Cardiac muscle cell (in vitro differentiated cells and primary cell): ENCODE results near the gene CATSPERZ. TPM values are rescaled to one million over a fixed set of nuclear protein-coding genes. Genes with fewer than 3 reads are reported as not detected.

ENCODE experiments used
- DNase-seq, 2 donors: peaks; one replicate each; pipeline versions ENCODE4 v3.0.0 to v3.0.0-alpha.2; 2010 to 2017; ENCODE audit warnings: low read depth in 1 of 2, low spot score in 1 of 2
- H3K27ac ChIP-seq: fragments of 200-600 bp; sonication (generic); 2 replicates; pipeline ENCODE4 v1.5.1; 2016
- H3K27me3 ChIP-seq: fragments of 200-600 bp; sonication (generic); 2 replicates; pipeline ENCODE4 v1.6.0; 2016; ENCODE audit warnings: control low read depth
- H3K36me3 ChIP-seq: fragments of 200-600 bp; sonication (generic); 2 replicates; pipeline ENCODE4 v1.5.1; 2016; ENCODE audit warnings: control low read depth
- H3K4me1 ChIP-seq: fragments of 200-600 bp; sonication (generic); 2 replicates; pipeline ENCODE4 v1.8.1; 2017; ENCODE audit warnings: low read depth, mild to moderate bottlenecking, mixed run types
- H3K4me3 ChIP-seq: fragments of 200-600 bp; sonication (generic); 2 replicates; pipeline ENCODE4 v1.5.1; 2016; ENCODE audit warnings: mild to moderate bottlenecking
- H3K9me3 ChIP-seq: fragments of 200-600 bp; sonication (generic); 2 replicates; pipeline ENCODE4 v1.5.1; 2017; ENCODE audit warnings: low read depth, mild to moderate bottlenecking, control low read depth
- polyA plus RNA-seq: library from polyadenylated mRNA; unstranded; fragments of >200 nt; fragmentation: Nextera tagmentation; extraction: Ambion mirVana; gene quantifications from 2 replicates; pipeline ENCODE4 v1.2.1, GENCODE V29; 2016
- total RNA-seq: library from RNA; depleted of rRNA; stranded (reverse); fragments of >200 nt; gene quantifications from 2 replicates; pipeline ENCODE4 v1.2.3, GENCODE V29; 2016
- TF ChIP-seq, protein P1 (sequence below): IDR thresholded peaks from 2 replicates; pipeline ENCODE4 v1.5.1; 2012; ENCODE audit warnings: low read depth, mild to moderate bottlenecking, low read length

Gene CATSPERZ
- total and polyA plus RNA-seq, 2 experiments from 2014 or later = 0.56 TPM; not detected in 1

DNA sequence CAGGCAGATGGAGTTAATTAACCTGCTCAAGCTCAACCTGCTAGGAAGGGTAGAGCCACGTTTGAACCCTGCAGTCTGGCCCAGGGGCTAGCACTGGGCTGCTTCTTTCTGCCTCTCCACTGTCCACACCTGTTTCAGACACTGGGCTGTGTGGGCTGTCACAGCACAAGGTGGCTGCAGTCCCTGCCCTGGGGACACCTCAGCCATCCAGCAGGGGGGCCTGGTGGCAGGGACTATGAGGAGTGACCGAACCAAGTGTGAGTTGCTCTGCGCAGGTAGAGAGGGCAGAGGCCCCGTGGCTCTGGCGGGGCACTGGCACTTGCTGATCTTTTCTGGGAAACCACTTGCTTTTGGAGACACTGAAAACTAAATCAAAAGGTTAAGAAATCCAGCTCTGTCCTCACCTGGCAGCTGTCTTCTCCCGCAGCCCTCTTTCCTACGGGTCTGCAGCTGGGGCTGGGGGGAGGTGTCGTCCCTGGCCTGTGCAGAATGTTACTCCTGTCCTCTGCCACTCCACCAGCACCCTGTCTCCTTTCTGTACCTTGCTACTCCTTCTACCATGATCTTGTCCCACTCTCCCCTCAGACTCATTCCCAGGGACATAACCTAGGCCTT lies 21.5 kb upstream of the CATSPERZ start:
- DNase-seq = no peak
- TF ChIP-seq, protein P1, sequence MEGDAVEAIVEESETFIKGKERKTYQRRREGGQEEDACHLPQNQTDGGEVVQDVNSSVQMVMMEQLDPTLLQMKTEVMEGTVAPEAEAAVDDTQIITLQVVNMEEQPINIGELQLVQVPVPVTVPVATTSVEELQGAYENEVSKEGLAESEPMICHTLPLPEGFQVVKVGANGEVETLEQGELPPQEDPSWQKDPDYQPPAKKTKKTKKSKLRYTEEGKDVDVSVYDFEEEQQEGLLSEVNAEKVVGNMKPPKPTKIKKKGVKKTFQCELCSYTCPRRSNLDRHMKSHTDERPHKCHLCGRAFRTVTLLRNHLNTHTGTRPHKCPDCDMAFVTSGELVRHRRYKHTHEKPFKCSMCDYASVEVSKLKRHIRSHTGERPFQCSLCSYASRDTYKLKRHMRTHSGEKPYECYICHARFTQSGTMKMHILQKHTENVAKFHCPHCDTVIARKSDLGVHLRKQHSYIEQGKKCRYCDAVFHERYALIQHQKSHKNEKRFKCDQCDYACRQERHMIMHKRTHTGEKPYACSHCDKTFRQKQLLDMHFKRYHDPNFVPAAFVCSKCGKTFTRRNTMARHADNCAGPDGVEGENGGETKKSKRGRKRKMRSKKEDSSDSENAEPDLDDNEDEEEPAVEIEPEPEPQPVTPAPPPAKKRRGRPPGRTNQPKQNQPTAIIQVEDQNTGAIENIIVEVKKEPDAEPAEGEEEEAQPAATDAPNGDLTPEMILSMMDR = no peak
- Histone ChIP-seq H3K27ac (no peak overlapping the region), H3K4me1 (no peaks in the 10 kb centered on the region), H3K4me3 (no peak overlapping the region), H3K9me3 (no peaks in the 10 kb centered on the region), H3K27me3 (no peaks in the 10 kb centered on the region), H3K36me3 (peaks cover 5% of the 10 kb centered on the region)

DNA sequence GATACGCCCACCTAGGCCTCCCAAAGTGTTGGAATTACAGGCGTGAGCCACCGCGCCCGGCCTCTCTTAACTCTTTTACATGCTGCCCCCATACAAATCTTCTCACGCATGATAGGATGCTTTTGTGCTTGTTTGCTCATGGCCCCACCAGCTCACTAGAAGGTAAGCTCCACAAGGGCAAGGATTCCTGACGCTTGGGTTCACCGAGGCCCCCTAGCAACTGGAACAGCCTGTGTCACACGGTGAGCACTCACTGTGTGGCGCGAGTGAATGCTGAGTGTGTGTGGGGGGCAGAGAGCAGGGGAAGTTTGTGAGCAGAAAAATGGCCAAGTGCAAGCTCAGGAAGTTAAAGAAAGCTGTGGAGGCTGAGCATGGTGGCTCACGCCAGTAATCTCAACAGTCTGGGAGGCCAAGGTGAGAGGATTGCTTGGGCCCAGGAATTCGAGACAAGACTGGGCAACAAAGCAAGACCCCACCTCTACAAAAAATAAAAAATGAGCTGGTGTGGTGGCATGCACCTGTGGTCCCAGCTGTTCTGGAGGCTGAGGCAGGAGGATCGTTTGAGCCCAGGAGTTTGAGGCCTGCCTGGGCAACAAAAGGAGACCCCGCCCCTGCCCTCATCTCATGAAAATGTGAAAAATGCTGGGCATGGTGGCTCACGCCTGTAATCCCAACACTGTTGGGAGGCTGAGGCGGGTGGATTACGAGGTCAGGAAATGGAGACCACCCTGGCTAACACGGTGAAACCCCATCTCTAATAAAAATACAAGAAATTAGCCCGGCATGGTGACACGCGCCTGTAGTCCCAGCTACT lies 18.0 kb upstream of the CATSPERZ start:
- TF ChIP-seq, protein P1 = no peak
- Histone ChIP-seq H3K4me3 (no peak overlapping the region), H3K36me3 (peaks cover 5% of the 10 kb centered on the region), H3K27me3 (no peaks in the 10 kb centered on the region), H3K9me3 (no peaks in the 10 kb centered on the region), H3K27ac (no peak overlapping the region), H3K4me1 (no peaks in the 10 kb centered on the region)
- no peak for DNase-seq

DNA sequence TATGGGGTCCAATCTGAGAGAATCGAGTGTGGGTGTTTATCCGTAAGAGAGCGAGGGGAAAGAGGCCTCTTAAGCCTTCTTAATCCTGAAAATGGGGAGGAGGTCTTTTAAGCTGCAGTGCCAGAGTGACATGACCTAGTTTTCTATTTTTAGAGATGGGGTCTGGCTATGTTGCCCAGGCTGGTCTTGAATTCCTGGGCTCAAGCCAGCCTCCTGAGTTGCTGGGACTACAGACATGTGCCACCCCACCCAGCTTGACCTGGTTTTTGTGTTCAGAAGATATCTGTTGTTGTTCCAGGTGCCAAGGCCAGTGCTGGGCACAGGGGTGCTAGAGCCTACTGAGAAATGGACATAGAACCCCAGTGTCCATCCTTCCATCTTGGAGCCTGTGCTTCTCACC lies 17.1 kb upstream of the CATSPERZ start:
- Histone ChIP-seq H3K36me3 (peaks cover 5% of the 10 kb centered on the region), H3K9me3 (no peaks in the 10 kb centered on the region), H3K27ac (no peak overlapping the region), H3K4me1 (no peaks in the 10 kb centered on the region), H3K4me3 (no peak overlapping the region), H3K27me3 (no peaks in the 10 kb centered on the region)
- no peak for DNase-seq
- TF ChIP-seq, protein P1 = no peak

DNA sequence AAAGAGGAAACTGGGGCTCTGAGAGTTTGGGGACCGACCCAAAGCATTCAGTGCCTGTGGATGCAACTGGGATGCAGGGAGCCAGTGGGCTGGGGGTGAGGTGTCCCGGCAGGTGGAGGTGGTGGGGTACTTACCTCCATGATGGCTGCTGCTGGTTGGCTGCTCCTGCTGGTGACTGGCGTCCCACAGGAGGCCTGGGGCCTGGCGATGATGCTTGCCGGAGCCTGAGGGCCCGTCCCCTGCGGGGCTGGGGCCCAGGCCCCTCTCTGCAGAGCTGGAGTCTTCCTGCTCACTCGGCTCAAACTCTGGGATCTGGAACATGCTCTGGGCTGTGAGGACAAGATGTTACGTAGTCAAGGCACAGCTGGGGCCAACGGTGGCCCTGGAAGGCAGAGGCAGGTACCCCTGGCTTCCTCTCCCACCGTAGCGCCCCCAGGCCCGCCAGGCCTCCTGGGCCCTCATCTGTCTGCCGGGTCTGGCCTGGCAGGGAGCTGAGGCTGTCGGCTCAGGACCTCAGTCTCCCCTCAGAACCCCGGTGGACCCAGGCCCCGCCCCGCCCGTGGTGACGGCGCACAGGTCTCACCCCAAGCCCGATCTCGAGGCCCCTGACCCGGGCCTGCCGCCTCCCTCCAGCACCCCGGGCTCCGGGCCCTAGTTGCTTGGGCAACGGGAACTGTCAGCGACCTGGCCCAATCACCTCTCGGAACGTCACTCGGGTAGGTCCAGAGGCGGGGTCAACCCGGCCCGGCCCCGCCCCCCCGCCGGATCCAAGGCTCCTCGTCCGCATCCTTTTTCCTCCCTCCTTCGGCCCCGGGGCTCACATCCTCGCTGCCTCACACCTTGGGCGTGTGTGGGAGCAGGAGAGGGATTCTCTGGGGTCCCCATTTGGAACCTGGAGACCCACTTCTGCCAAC lies 15.9 kb upstream of the CATSPERZ start, which contains the start of gene BAD:
Gene BAD, minus strand, starts transcription at position 618 of the 914 bp plus-strand sequence. Its CDS starts 297 bp downstream, at position 321.
- Histone ChIP-seq H3K27me3 (peaks cover 3% of the 10 kb centered on the region), H3K4me1 (no peaks in the 10 kb centered on the region), H3K9me3 (no peaks in the 10 kb centered on the region), H3K27ac (peak within 1 kb of the TSS; percentile 81), H3K36me3 (peaks cover 5% of the 10 kb centered on the region), H3K4me3 (peak within 1 kb of the TSS; percentile 87)
- peak; percentile 94 to 96 for DNase-seq
- TF ChIP-seq, protein P1 = no peak
